A549 (cell line): ENCODE data around the gene ERRFI1. TPM values are rescaled to one million over a fixed set of nuclear protein-coding genes. Genes with fewer than 3 reads are reported as not detected.
A peak's percentile ranks its signal among the peaks of the same experiment; 100 is the strongest.

Experiments
- ATAC-seq, 2 experiments: fragments of 200-7000 bp in 1 of 2; fragments of >200 bp in 1 of 2; cut with Nextera tagmentation in 1 of 2; cut with Tn5 transposase in 1 of 2; 3 replicates each; pipeline versions ENCODE4 v1.8.0 to v1.9.1; 2018 to 2020; ENCODE audit warnings: mild to moderate bottlenecking in 1 of 2, moderate library complexity in 1 of 2
- CTCF ChIA-PET: fragments of 300-600 bp; sonication (Branson Sonifier 250); formaldehyde crosslinking; extraction: SDS; loops from one replicate; lab custom pipeline; 2021; ENCODE audit warnings: antibody characterized with exemption, inconsistent platforms; lab: Yijun Ruan, JAX
- POLR2A ChIA-PET: fragments of 350-600 bp; formaldehyde crosslinking; extraction: SDS; loops from one replicate; lab custom pipeline; 2021; ENCODE audit warnings: antibody characterized with exemption, inconsistent platforms; lab: Yijun Ruan, JAX
- DNase-seq, 2 experiments: peaks; one replicate each; pipeline versions ENCODE4 v3.0.0 to v3.0.0-alpha.2; 2011 to 2016; ENCODE audit warnings: low read depth in 1 of 2, low spot score in 1 of 2
- FAIRE-seq: peaks from 2 replicates; lab custom pipeline; 2011; peaks lifted over from hg19 to GRCh38; lab: Jason Lieb, UNC
- H3K27ac ChIP-seq, 2 experiments: fragments of >200 bp; sonication (Bioruptor Twin); formaldehyde crosslinking; 3 replicates each; pipeline ENCODE4 v1.5.1; 2016 to 2017
- H3K4me1 ChIP-seq: fragments of >200 bp; sonication (Bioruptor Twin); formaldehyde crosslinking; 3 replicates; pipeline ENCODE4 v1.6.1; 2016
- H3K4me2 ChIP-seq: fragments of >200 bp; sonication (Bioruptor Twin); formaldehyde crosslinking; 3 replicates; pipeline ENCODE4 v1.6.1; 2016
- H3K4me3 ChIP-seq: fragments of >200 bp; sonication (Bioruptor Twin); formaldehyde crosslinking; 3 replicates; pipeline ENCODE4 v1.5.1; 2016
- H3K9me3 ChIP-seq: fragments of >200 bp; sonication (Bioruptor Twin); formaldehyde crosslinking; 3 replicates; pipeline ENCODE4 v1.6.1; 2016
- BCL3 ChIP-seq: fragments of >200 bp; sonication (Bioruptor Twin); formaldehyde crosslinking; IDR thresholded peaks from 3 replicates; pipeline ENCODE4 v1.6.1; 2016
- CTCF ChIP-seq: fragments of >200 bp; sonication (Bioruptor Twin); formaldehyde crosslinking; IDR thresholded peaks from 3 replicates; pipeline ENCODE4 v1.5.1; 2016
- ELK1 ChIP-seq: fragments of 150-350 bp; IDR thresholded peaks from 2 replicates; pipeline ENCODE4 v1.6.1; 2014; ENCODE audit warnings: low read depth, mild to moderate bottlenecking, low read length
- FOSB ChIP-seq: fragments of 250-450 bp; sonication (Bioruptor Pico); IDR thresholded peaks from 2 replicates; pipeline ENCODE4 v1.5.0; 2020; ENCODE audit warnings: mild to moderate bottlenecking, moderate library complexity
- FOXS1 ChIP-seq: fragments of 250-450 bp; sonication (Bioruptor Pico); IDR thresholded peaks from 2 replicates; pipeline ENCODE4 v1.5.0; 2020; ENCODE audit warnings: mild to moderate bottlenecking, moderate library complexity
- GATA3 ChIP-seq: IDR thresholded peaks from 2 replicates; pipeline ENCODE4 v1.6.1; 2012; ENCODE audit warnings: borderline replicate concordance
- HEYL ChIP-seq: fragments of 250-450 bp; sonication (Bioruptor Pico); IDR thresholded peaks from 2 replicates; pipeline ENCODE4 v1.8.0; 2021; ENCODE audit warnings: mild to moderate bottlenecking, moderate library complexity
- KDM1A ChIP-seq: fragments of 200-600 bp; sonication (generic); IDR thresholded peaks from 2 replicates; pipeline ENCODE4 v1.6.1; 2016; ENCODE audit warnings: low read depth, mild to moderate bottlenecking
- MAFK ChIP-seq: fragments of 450-650 bp; IDR thresholded peaks from 2 replicates; pipeline ENCODE4 v1.6.1; 2014; ENCODE audit not compliant: partially characterized antibody
- MAZ ChIP-seq: fragments of 150-350 bp; IDR thresholded peaks from 2 replicates; pipeline ENCODE4 v1.6.1; 2014; ENCODE audit warnings: antibody characterized with exemption, low read depth, low read length, borderline replicate concordance
- NPAS2 ChIP-seq: fragments of 250-450 bp; sonication (Bioruptor Pico); IDR thresholded peaks from 2 replicates; pipeline ENCODE4 v1.8.0; 2022; ENCODE audit warnings: mild to moderate bottlenecking, moderate library complexity, borderline replicate concordance
- NR3C1 ChIP-seq: fragments of >200 bp; sonication (Bioruptor Twin); formaldehyde crosslinking; IDR thresholded peaks from 3 replicates; pipeline ENCODE4 v1.6.1; 2017
- PHF8 ChIP-seq: fragments of 200-600 bp; sonication (generic); IDR thresholded peaks from 2 replicates; pipeline ENCODE4 v1.6.1; 2016; ENCODE audit warnings: low read depth, mild to moderate bottlenecking, antibody characterized with exemption, moderate library complexity, borderline replicate concordance
- POLR2AphosphoS2 ChIP-seq: conservative IDR thresholded peaks from 2 replicates; pipeline ENCODE4 v1.6.1; 2012; ENCODE audit warnings: low read length, improper control_type of control experiment, inconsistent platforms
- RAD21 ChIP-seq, 2 experiments: fragments of >200 bp in 1 of 2; sonication (Bioruptor Twin) in 1 of 2; formaldehyde crosslinking in 1 of 2; IDR thresholded peaks in 1 of 2; conservative IDR thresholded peaks in 1 of 2; 2 replicates in 1 of 2; 3 replicates in 1 of 2; pipeline ENCODE4 v1.6.1; 2012 to 2018; ENCODE audit warnings: inconsistent platforms in 1 of 2
- RARB ChIP-seq: fragments of 250-450 bp; sonication (Bioruptor Pico); IDR thresholded peaks from 2 replicates; pipeline ENCODE4 v1.8.0; 2021; ENCODE audit warnings: mild to moderate bottlenecking, moderate library complexity
- RCOR1 ChIP-seq: fragments of 150-350 bp; IDR thresholded peaks from 2 replicates; pipeline ENCODE4 v1.6.1; 2014; ENCODE audit warnings: antibody characterized with exemption, low read length, low read depth
- REST ChIP-seq: fragments of 200-600 bp; sonication (generic); IDR thresholded peaks from 2 replicates; pipeline ENCODE4 v1.6.1; 2016; ENCODE audit warnings: antibody characterized with exemption, mild to moderate bottlenecking, moderate library complexity
- SMC3 ChIP-seq: fragments of >200 bp; sonication (Bioruptor Twin); formaldehyde crosslinking; IDR thresholded peaks from 3 replicates; pipeline ENCODE4 v1.6.1; 2018; ENCODE audit warnings: inconsistent platforms
- SREBF2 ChIP-seq: fragments of 450-650 bp; IDR thresholded peaks from 2 replicates; pipeline ENCODE4 v1.6.1; 2014; ENCODE audit warnings: mild to moderate bottlenecking, moderate library complexity
- USF2 ChIP-seq: fragments of 450-650 bp; IDR thresholded peaks from 2 replicates; pipeline ENCODE4 v1.6.1; 2014; ENCODE audit warnings: antibody characterized with exemption
- ZC3H11A ChIP-seq: fragments of 450-650 bp; IDR thresholded peaks from 2 replicates; pipeline ENCODE4 v1.6.1; 2014; ENCODE audit warnings: antibody characterized with exemption, mild to moderate bottlenecking
- ZFP36 ChIP-seq: fragments of 450-650 bp; IDR thresholded peaks from 2 replicates; pipeline ENCODE4 v1.6.1; 2014; ENCODE audit warnings: borderline replicate concordance; ENCODE audit not compliant: partially characterized antibody
- ZNF302 ChIP-seq: fragments of 250-450 bp; sonication (Bioruptor Pico); IDR thresholded peaks from 2 replicates; pipeline ENCODE4 v1.9.0; 2021; ENCODE audit warnings: inconsistent platforms, mild to moderate bottlenecking, moderate library complexity
- ZSCAN20 ChIP-seq: fragments of 250-450 bp; sonication (Bioruptor Pico); IDR thresholded peaks from 2 replicates; pipeline ENCODE4 v1.8.0; 2022; ENCODE audit warnings: mild to moderate bottlenecking, moderate library complexity
- WGBS: methylation state at CpG from one replicate; pipeline ENCODE4 v1.1.6; 2017; ENCODE audit errors: missing lambda C conversion rate; 5-methylcytosine and 5-hydroxymethylcytosine counted together
- polyA plus RNA-seq, 4 experiments: library from polyadenylated mRNA; depleted of rRNA in 3 of 4; stranded (reverse); fragments of >200 nt; fragmentation: RNase III in 1 of 4; extraction: RNeasy Plus Mini Kit Qiagen cat#74134 plus additional on column Dnase treatment in 1 of 4; gene quantifications; 2 replicates in 3 of 4; 3 replicates in 1 of 4; pipeline ENCODE4 v1.2.3, GENCODE V29; 2011 to 2017

The ERRFI1 gene
- polyA plus RNA-seq, 2 of the 4 experiments (the other 2 are of a cell fraction): 51.0 to 217 TPM

- DNase-seq: peak in 1 of 2 experiments; percentile 64
- no peak overlapping the region for H3K4me2 ChIP-seq
- H3K27ac ChIP-seq: peak overlapping the region; percentile 77 to 100
- WGBS: 80% methylated on average over 9 of the region's 9 CpGs
- H3K4me1 ChIP-seq: peaks cover 44% of the 10 kb centered on the region
- POLR2A ChIA-PET: no interaction called here
- H3K4me3 ChIP-seq: no peak overlapping the region
- no peak for ATAC-seq
- CTCF ChIA-PET: interaction anchor here (0.6 to 3.8 kb wide), 26 partner anchors 8 to 312 kb away, joined by 3 to 52 read pairs (median 3); no protein-coding TSS in a partner anchor
- FAIRE-seq: no peak
- TF ChIP-seq POLR2AphosphoS2: no peak
- TF ChIP-seq ZFP36: no peak
- no peak for TF ChIP-seq ELK1
- TF ChIP-seq ZC3H11A: no peak
- TF ChIP-seq MAFK: no peak
- TF ChIP-seq NPAS2 (CRISPR knock-in tag): no peak
- TF ChIP-seq SMC3: peak; percentile 90
- no peak for TF ChIP-seq PHF8
- TF ChIP-seq FOXS1 (CRISPR knock-in tag): no peak
- no peak for TF ChIP-seq HEYL (CRISPR knock-in tag)
- TF ChIP-seq KDM1A: no peak
- no peak for TF ChIP-seq GATA3
- TF ChIP-seq RCOR1: no peak
- no peak for TF ChIP-seq REST
- no peak for TF ChIP-seq BCL3
- TF ChIP-seq RAD21 (conservative IDR thresholded peaks at IDR 0.05 in 1 of 2, IDR thresholded peaks at IDR 0.05 in 1 of 2): peak; percentile 75 to 92
- TF ChIP-seq CTCF: peak; percentile 77
- TF ChIP-seq FOSB (CRISPR knock-in tag): no peak
- TF ChIP-seq ZSCAN20 (CRISPR knock-in tag): 0 out of 2 replicates have a peak, but pooled peaks have one; percentile 51
- no peak for TF ChIP-seq RARB (CRISPR knock-in tag)
- no peak for TF ChIP-seq NR3C1
- no peak for TF ChIP-seq USF2
- TF ChIP-seq SREBF2: no peak
- no peak for TF ChIP-seq ZNF302
- TF ChIP-seq MAZ: no peak
- H3K9me3 ChIP-seq: no peaks in the 10 kb centered on the region
These were observed 5.2 kb upstream of the ERRFI1 start for GRCh38 chr1:8031176-8031785.
